ENCODE results near the gene MALSU1.

MALSU1 gene

DNA sequence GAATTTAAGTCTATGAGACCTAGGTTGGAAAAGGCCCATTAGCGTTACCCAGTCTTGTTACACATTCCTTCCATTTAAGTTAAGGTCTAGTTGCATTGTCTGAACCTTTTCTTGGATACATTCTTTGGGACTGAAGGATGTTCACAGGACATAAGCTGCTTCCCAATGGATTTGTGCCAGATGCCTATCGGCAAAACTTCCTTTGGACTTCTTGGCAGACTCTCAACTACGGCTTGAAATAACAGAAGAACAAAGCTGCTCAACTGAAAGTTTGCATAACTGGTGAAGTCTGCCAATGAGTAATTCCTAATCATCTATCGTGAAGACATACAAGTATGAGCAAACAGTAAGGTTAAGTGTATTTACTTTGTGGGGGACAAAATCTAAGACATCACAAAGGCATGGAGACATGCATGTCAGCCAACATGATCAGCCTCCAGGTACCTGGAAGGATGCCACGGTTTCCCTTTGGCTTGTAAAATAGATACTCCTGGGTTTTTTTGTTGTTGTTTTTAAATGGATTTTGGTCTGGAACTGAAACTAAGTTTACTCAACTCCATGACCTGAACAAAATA, 35.4 kb downstream of the MALSU1 start:
- Mint-ChIP-seq H3K4me3 (no peak overlapping the region), H3K36me3 (ENCODE audit: low read depth) (peaks cover 93% of the 10 kb centered on the region), H3K9me3 (peaks cover under 1% of the 10 kb centered on the region), H3K4me1 (no peaks in the 10 kb centered on the region), H3K27ac (no peak overlapping the region), H3K27me3 (ENCODE audit: low read depth, poor library complexity) (peaks cover 4% of the 10 kb centered on the region)
- DNase-seq = no peak
- TF ChIP-seq, protein P1, sequence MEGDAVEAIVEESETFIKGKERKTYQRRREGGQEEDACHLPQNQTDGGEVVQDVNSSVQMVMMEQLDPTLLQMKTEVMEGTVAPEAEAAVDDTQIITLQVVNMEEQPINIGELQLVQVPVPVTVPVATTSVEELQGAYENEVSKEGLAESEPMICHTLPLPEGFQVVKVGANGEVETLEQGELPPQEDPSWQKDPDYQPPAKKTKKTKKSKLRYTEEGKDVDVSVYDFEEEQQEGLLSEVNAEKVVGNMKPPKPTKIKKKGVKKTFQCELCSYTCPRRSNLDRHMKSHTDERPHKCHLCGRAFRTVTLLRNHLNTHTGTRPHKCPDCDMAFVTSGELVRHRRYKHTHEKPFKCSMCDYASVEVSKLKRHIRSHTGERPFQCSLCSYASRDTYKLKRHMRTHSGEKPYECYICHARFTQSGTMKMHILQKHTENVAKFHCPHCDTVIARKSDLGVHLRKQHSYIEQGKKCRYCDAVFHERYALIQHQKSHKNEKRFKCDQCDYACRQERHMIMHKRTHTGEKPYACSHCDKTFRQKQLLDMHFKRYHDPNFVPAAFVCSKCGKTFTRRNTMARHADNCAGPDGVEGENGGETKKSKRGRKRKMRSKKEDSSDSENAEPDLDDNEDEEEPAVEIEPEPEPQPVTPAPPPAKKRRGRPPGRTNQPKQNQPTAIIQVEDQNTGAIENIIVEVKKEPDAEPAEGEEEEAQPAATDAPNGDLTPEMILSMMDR (IDR thresholded peaks at IDR 0.05) = no peak

DNA sequence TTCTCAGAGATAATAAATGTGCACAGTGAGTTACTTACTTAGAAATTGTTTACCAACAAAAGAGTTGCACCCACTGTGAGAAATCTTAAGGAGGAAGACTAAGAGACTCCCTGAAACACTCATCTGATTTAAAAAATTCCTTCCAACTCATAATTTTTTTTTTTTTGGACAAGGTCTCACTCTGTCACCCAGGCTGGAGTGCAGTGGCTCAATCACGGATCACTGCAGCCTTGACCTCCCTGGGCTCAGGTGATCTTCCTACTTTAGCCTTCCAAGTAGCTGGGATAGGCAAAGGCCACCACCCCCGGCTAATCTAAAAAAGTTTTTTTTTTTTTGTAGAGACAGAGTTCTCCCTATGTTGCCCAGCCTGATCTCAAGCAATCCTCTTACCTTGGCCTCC, 36.0 kb downstream of the MALSU1 start:
- no peaks in the 10 kb centered on the region for H3K9me3 Mint-ChIP-seq
- DNase-seq = no peak
- peaks cover 94% of the 10 kb centered on the region for H3K36me3 Mint-ChIP-seq (ENCODE audit: low read depth)
- TF ChIP-seq, protein P1 (IDR thresholded peaks at IDR 0.05) = no peak
- H3K27me3 Mint-ChIP-seq (ENCODE audit: low read depth, poor library complexity) = peaks cover 4% of the 10 kb centered on the region
- no peak overlapping the region for H3K4me3 Mint-ChIP-seq
- peak overlapping the region; percentile 69 for H3K27ac Mint-ChIP-seq
- no peaks in the 10 kb centered on the region for H3K4me1 Mint-ChIP-seq

DNA sequence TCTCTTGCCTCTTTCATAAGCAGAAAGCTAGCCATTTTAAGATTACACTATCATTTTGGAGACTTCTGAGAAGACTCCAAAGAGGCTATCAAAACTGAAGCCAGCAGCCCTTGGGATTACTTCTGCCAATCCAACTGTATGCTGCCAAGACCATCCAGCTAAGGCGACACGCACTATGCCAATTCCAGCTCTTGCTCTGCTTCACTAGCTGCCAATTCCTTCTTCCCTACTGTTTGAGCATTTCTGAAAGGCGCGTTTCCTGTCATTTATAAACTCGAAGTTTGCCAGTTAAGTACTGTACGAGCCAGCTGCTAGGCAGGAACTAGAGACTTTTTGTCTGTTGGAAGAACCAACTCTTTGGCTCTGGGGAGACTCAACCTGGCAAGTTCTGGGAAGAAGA, 36.5 kb downstream of the MALSU1 start:
- TF ChIP-seq, protein P1 (IDR thresholded peaks at IDR 0.05) = no peak
- no peak for DNase-seq
- no peaks in the 10 kb centered on the region for H3K4me1 Mint-ChIP-seq
- H3K27me3 Mint-ChIP-seq (ENCODE audit: low read depth, poor library complexity) = peaks cover 4% of the 10 kb centered on the region
- peaks cover 93% of the 10 kb centered on the region for H3K36me3 Mint-ChIP-seq (ENCODE audit: low read depth)
- peak overlapping the region; percentile 52 for H3K27ac Mint-ChIP-seq
- H3K4me3 Mint-ChIP-seq = no peak overlapping the region
- no peaks in the 10 kb centered on the region for H3K9me3 Mint-ChIP-seq

DNA sequence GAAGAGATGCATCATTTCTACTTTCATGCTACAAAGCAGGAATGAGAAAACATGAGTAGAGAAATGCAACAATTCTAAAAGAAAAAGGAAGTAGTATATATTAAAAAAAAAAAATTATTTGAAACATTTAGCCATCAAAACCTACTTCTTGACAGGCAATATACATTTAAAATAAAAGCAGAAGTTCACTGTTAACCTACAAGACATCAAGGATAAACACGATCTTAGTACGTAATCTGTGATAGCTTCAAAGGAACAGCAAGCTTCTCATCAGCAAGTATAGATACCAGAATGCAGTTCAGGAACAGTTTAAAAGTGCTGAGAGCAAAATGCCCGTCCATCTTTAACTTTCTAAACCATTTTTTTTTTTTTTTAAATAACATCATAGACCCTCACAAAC, 36.9 kb downstream of the MALSU1 start:
- TF ChIP-seq, protein P1 (IDR thresholded peaks at IDR 0.05) = no peak
- Mint-ChIP-seq H3K4me3 (no peak overlapping the region), H3K4me1 (no peaks in the 10 kb centered on the region), H3K27ac (peak overlapping the region; percentile 52), H3K36me3 (ENCODE audit: low read depth) (peaks cover 93% of the 10 kb centered on the region), H3K9me3 (no peaks in the 10 kb centered on the region), H3K27me3 (ENCODE audit: low read depth, poor library complexity) (peaks cover 4% of the 10 kb centered on the region)
- DNase-seq = no peak

DNA sequence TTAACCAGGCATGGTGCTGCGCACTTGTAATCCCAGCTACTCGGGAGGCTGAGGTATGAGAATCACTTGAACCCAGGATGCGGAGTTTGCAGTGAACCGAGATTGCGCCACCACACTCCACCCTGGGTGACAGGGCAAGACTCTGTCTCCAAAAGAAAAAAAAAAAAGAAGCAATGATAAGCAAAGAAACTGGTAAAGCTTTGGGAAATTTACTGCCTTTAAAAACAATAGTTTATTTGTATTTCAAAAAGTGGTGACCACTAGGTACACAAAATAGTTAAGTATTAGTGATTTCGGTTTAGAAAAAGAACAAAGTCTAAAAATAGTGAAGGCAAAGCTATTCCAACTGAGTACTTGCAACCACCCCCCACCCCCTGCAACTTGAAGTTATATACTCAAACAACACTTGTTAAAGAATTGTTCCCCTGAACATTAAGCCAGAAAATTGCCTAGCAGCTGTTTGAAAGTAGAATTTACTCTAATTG, 37.7 kb downstream of the MALSU1 start:
- peaks cover 92% of the 10 kb centered on the region for H3K36me3 Mint-ChIP-seq (ENCODE audit: low read depth)
- H3K27ac Mint-ChIP-seq = peak overlapping the region; percentile 16
- H3K4me3 Mint-ChIP-seq = no peak overlapping the region
- H3K27me3 Mint-ChIP-seq (ENCODE audit: low read depth, poor library complexity) = peaks cover 4% of the 10 kb centered on the region
- TF ChIP-seq, protein P1 (IDR thresholded peaks at IDR 0.05) = no peak
- H3K4me1 Mint-ChIP-seq = no peaks in the 10 kb centered on the region
- no peak for DNase-seq
- no peaks in the 10 kb centered on the region for H3K9me3 Mint-ChIP-seq

DNA sequence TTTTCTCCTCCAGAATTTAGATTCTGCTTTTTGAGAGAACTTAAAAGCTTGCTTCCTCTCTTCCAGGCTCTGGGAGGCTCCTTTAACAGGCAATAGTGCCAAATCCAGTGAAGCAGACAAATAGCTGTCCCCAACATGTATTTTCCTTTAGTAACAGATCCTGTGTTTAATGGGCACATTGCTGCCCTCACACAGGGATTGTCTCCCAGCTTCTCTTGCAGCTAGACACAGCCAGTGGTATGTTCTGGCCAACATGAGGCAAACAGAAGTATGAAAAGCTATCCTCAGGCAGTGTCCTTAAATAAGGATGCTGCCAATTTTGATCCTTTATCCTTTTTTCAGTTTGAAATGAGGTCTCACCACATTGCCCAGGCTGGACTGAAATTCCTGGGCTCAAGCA, 38.2 kb downstream of the MALSU1 start:
- TF ChIP-seq, protein P1 (IDR thresholded peaks at IDR 0.05) = no peak
- Mint-ChIP-seq H3K27me3 (ENCODE audit: low read depth, poor library complexity) (peaks cover 4% of the 10 kb centered on the region), H3K4me3 (no peak overlapping the region), H3K4me1 (no peaks in the 10 kb centered on the region), H3K27ac (no peak overlapping the region), H3K36me3 (ENCODE audit: low read depth) (peaks cover 92% of the 10 kb centered on the region), H3K9me3 (no peaks in the 10 kb centered on the region)
- DNase-seq = no peak
